K562 (cell line): ENCODE results near the gene ID1. TPM values are rescaled to one million over a fixed set of nuclear protein-coding genes. Genes with fewer than 3 reads are reported as not detected.

ENCODE experiments used
- BRCA1 ChIP-seq, 2 experiments: fragments of 450-650 bp in 1 of 2; sonication (generic) in 1 of 2; formaldehyde crosslinking in 1 of 2; IDR thresholded peaks; 2 replicates each; pipeline versions ENCODE4 v1.5.0 to v1.6.1; 2017 to 2020; ENCODE audit warnings: mild to moderate bottlenecking in 1 of 2, missing genetic modification reagents in 1 of 2
- BRD9 ChIP-seq: fragments of 450-650 bp; IDR thresholded peaks from 2 replicates; pipeline ENCODE4 v1.6.1; 2018; ENCODE audit warnings: low read depth; ENCODE audit not compliant: partially characterized antibody
- CBX2 ChIP-seq: fragments of 200-600 bp; sonication (generic); IDR thresholded peaks from one replicate; pipeline ENCODE4 v1.6.1; 2012; ENCODE audit warnings: mild to moderate bottlenecking, low read length, inconsistent platforms; ENCODE audit not compliant: insufficient read depth, poor library complexity, severe bottlenecking
- CTBP1 ChIP-seq: fragments of 450-650 bp; IDR thresholded peaks from 2 replicates; pipeline ENCODE4 v1.6.1; 2016; ENCODE audit warnings: borderline replicate concordance
- CXXC5 ChIP-seq: fragments of 250-450 bp; sonication (Bioruptor Pico); IDR thresholded peaks from 2 replicates; pipeline ENCODE4 v1.8.0; 2022; ENCODE audit warnings: inconsistent platforms, mild to moderate bottlenecking, moderate library complexity
- EP300 ChIP-seq: IDR thresholded peaks from 2 replicates; pipeline ENCODE4 v1.6.1; 2012; ENCODE audit warnings: low read length, improper control_type of control experiment
- ESRRB ChIP-seq: fragments of 250-450 bp; sonication (Bioruptor Pico); IDR thresholded peaks from 2 replicates; pipeline ENCODE4 v1.5.0; 2020; ENCODE audit warnings: mild to moderate bottlenecking, moderate library complexity, borderline replicate concordance
- GABPB1 ChIP-seq: sonication (generic); formaldehyde crosslinking; IDR thresholded peaks from 2 replicates; pipeline ENCODE4 v1.8.0; 2022; ENCODE audit warnings: mild to moderate bottlenecking, missing genetic modification reagents
- MTA3 ChIP-seq: fragments of 450-650 bp; formaldehyde crosslinking; IDR thresholded peaks from 2 replicates; pipeline ENCODE4 v1.6.1; 2017; ENCODE audit warnings: mild to moderate bottlenecking, borderline replicate concordance
- PBX2 ChIP-seq, 2 experiments: IDR thresholded peaks in 1 of 2; conservative IDR thresholded peaks in 1 of 2; 2 replicates each; pipeline ENCODE4 v1.6.1; 2016; ENCODE audit warnings: low read depth in 2 of 2, mild to moderate bottlenecking in 1 of 2, missing compliant biosample characterization in 1 of 2, missing genetic modification characterization in 1 of 2, moderate library complexity in 1 of 2
- POLR2B ChIP-seq: fragments of 450-650 bp; IDR thresholded peaks from 2 replicates; pipeline ENCODE4 v1.6.1; 2018; ENCODE audit warnings: low read depth; ENCODE audit not compliant: partially characterized antibody
- RAD21 ChIP-seq, 2 experiments: fragments of 250-450 bp in 1 of 2; fragments of 450-650 bp in 1 of 2; sonication (Bioruptor Pico) in 1 of 2; formaldehyde crosslinking in 1 of 2; IDR thresholded peaks in 1 of 2; conservative IDR thresholded peaks in 1 of 2; 2 replicates each; pipeline versions ENCODE4 v1.4.0 to v1.8.0; 2020 to 2022; ENCODE audit warnings: mild to moderate bottlenecking in 2 of 2, moderate library complexity in 1 of 2
- RBBP5 ChIP-seq: fragments of 200-600 bp; sonication (generic); IDR thresholded peaks from 2 replicates; pipeline ENCODE4 v1.6.1; 2012; ENCODE audit warnings: borderline replicate concordance, mild to moderate bottlenecking, low read length, control low read depth, inconsistent platforms; ENCODE audit not compliant: insufficient read depth, poor library complexity, severe bottlenecking
- RBM14 ChIP-seq: fragments of 200-400 bp; formaldehyde crosslinking; IDR thresholded peaks from 2 replicates; pipeline ENCODE4 v1.6.1; 2018; ENCODE audit warnings: low read depth, mild to moderate bottlenecking, low read length, moderate library complexity, borderline replicate concordance; ENCODE audit not compliant: insufficient read depth
- SNRNP70 ChIP-seq: fragments of 200-400 bp; formaldehyde crosslinking; optimal IDR thresholded peaks from 2 replicates; pipeline ENCODE3; 2017; ENCODE audit warnings: low read depth, low read length
- SOX6 ChIP-seq: fragments of 450-650 bp; IDR thresholded peaks from 2 replicates; pipeline ENCODE4 v1.6.1; 2014; ENCODE audit warnings: mild to moderate bottlenecking
- SREBF2 ChIP-seq: sonication (generic); formaldehyde crosslinking; IDR thresholded peaks from 2 replicates; pipeline ENCODE4 v1.4.0; 2020; ENCODE audit warnings: mild to moderate bottlenecking, missing genetic modification reagents
- TAF9B ChIP-seq: fragments of 450-650 bp; IDR thresholded peaks from 2 replicates; pipeline ENCODE4 v1.6.1; 2018; ENCODE audit warnings: mild to moderate bottlenecking; ENCODE audit not compliant: partially characterized antibody
- ZFX ChIP-seq: sonication (generic); formaldehyde crosslinking; IDR thresholded peaks from 2 replicates; pipeline ENCODE4 v1.8.0; 2022; ENCODE audit warnings: mild to moderate bottlenecking, missing genetic modification reagents, moderate library complexity
- ZKSCAN3 ChIP-seq: fragments of 250-450 bp; sonication (Bioruptor Pico); IDR thresholded peaks from 2 replicates; pipeline ENCODE4 v1.4.0; 2020
- ZNF263 ChIP-seq: sonication (generic); formaldehyde crosslinking; IDR thresholded peaks from 2 replicates; pipeline ENCODE4 v1.8.0; 2022; ENCODE audit warnings: mild to moderate bottlenecking, missing genetic modification reagents, borderline replicate concordance
- ZNF507 ChIP-seq: conservative IDR thresholded peaks from 2 replicates; pipeline ENCODE4 v1.6.1; 2017; ENCODE audit warnings: missing genetic modification characterization, missing compliant biosample characterization
- ZNF639 ChIP-seq, 2 experiments: fragments of 200-800 bp in 1 of 2; sonication (Bioruptor generic) in 1 of 2; sonication (generic) in 1 of 2; formaldehyde crosslinking in 1 of 2; IDR thresholded peaks in 1 of 2; conservative IDR thresholded peaks in 1 of 2; 2 replicates each; pipeline versions ENCODE4 v1.5.0 to v1.6.1; 2016 to 2020; ENCODE audit warnings: missing compliant biosample characterization in 1 of 2, missing genetic modification characterization in 1 of 2, missing genetic modification reagents in 1 of 2
- polyA plus RNA-seq, 8 experiments: library from polyadenylated mRNA; depleted of rRNA in 4 of 8; stranded (reverse) in 5 of 8; unstranded in 3 of 8; fragments of >200 nt; fragmentation: Nextera tagmentation in 2 of 8; fragmentation: Illumina TruSeq in 1 of 8; extraction: Ambion mirVana in 2 of 8; extraction: Trizol in 1 of 8; gene quantifications; 2 replicates each; pipeline versions ENCODE4 v1.2.1 to v1.2.3, GENCODE V29; 2011 to 2014; ENCODE audit warnings: inconsistent platforms in 1 of 8, missing spikeins in 1 of 8
- total RNA-seq, 7 experiments: library from RNA; depleted of rRNA in 6 of 7; stranded (reverse); fragments of >200 nt in 6 of 7; fragmentation: Illumina TruSeq in 2 of 7; extraction: Trizol in 2 of 7; gene quantifications; 2 replicates each; pipeline versions ENCODE4 v1.2.1 to v1.2.3, GENCODE V29; 2011 to 2021; ENCODE audit warnings: low replicate concordance in 1 of 7

The ID1 gene
- total and polyA plus RNA-seq, 9 of the 15 experiments (the other 6 are each of a cell fraction or from before 2014, with no cell fraction given), result 1.4 to 358 (median 65.0) TPM

- no peak for TF ChIP-seq PBX2 (CRISPR knock-in tag; IDR thresholded peaks at IDR 0.05; ENCODE audit: low read depth)
- peak; percentile 75 for TF ChIP-seq PBX2 (tag; conservative IDR thresholded peaks at IDR 0.05; ENCODE audit: low read depth)
- TF ChIP-seq TAF9B, result peak; percentile 49
- no peak for TF ChIP-seq SREBF2 (CRISPR knock-in tag)
- TF ChIP-seq BRD9, result no peak
- TF ChIP-seq ZKSCAN3 (CRISPR knock-in tag), result no peak
- peak; percentile 65 for TF ChIP-seq ZFX
- no peak for TF ChIP-seq ZNF639 (CRISPR knock-in tag; conservative IDR thresholded peaks at IDR 0.05 in 1 of 2, IDR thresholded peaks at IDR 0.05 in 1 of 2)
- peak; percentile 48 for TF ChIP-seq SOX6
- TF ChIP-seq GABPB1 (CRISPR knock-in tag), result 0 out of 2 replicates have a peak, but pooled peaks have one; percentile 38
- no peak for TF ChIP-seq CBX2
- TF ChIP-seq RBM14, result no peak
- peak; percentile 37 for TF ChIP-seq RBBP5
- TF ChIP-seq CTBP1, result peak; percentile 68; the same call in 1 of the 2 replicates
- TF ChIP-seq MTA3, result peak; percentile 80; the same call in 1 of the 2 replicates
- 0 out of 2 replicates have a peak, but pooled peaks have one; percentile 25 for TF ChIP-seq ZNF263 (CRISPR knock-in tag)
- TF ChIP-seq SNRNP70, result no peak
- no peak for TF ChIP-seq RAD21 (CRISPR knock-in tag; conservative IDR thresholded peaks at IDR 0.05 in 1 of 2, IDR thresholded peaks at IDR 0.05 in 1 of 2)
- no peak for TF ChIP-seq ESRRB
- TF ChIP-seq ZNF507 (tag), result no peak
- peak; percentile 90 for TF ChIP-seq CXXC5 (CRISPR knock-in tag)
- TF ChIP-seq POLR2B, result peak; percentile 45
- TF ChIP-seq EP300, result peak; percentile 87
- TF ChIP-seq BRCA1 (IDR thresholded peaks at IDR 0.05), result no peak
- TF ChIP-seq BRCA1 (CRISPR knock-in tag; IDR thresholded peaks at IDR 0.05), result no peak
Measured at GRCh38 chr20:31603822-31604566, 1.1 kb upstream of the ID1 start (continued).
